AG09309 (cell line): ENCODE measurements around the gene CLEC7A.

Experiments used
- DNase-seq: peaks from one replicate; pipeline ENCODE4 v3.0.0-alpha.2; 2010; ENCODE audit warnings: low read depth
- H3K4me3 ChIP-seq: 2 replicates; pipeline ENCODE4 v1.5.1; 2011; ENCODE audit warnings: mild to moderate bottlenecking, low read depth, low read length, moderate library complexity; ENCODE audit not compliant: control insufficient read depth
- CTCF ChIP-seq: IDR thresholded peaks from 2 replicates; pipeline ENCODE4 v1.5.1; 2011; ENCODE audit warnings: mild to moderate bottlenecking, low read depth, low read length, inconsistent platforms; ENCODE audit not compliant: insufficient read depth, control insufficient read depth; ENCODE audit errors: missing control alignments

The CLEC7A gene

DNA sequence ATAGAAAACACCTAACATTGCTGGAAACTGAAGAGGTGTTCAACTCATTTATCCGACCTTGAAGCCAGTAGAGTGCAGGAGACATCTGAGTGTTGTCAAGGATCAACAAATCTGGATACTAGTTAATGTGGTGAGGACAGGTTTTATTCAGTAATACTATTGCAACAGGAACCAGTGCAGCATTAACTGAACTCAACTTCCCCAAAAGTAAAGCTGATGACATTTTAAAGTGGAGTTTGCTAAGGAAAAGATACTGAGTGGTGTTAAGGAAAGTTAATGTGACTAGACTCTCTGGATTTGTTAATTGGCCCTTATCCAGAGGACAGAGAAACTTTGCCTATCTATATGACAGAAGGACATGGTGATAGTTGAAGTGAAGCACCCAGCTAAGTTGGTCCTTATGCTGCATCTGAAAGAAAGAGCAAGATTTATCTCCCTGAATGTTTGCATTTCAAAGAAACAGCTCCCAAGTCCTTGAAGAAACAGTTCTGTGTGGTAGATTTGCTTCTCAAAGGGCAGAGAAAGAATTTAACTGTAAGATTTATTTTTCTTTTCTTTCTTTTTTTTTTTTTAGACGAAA, 1.2 kb upstream of the CLEC7A start:
- no peak overlapping the region for H3K4me3 ChIP-seq
- TF ChIP-seq CTCF, result no peak
- no peak for DNase-seq

- TF ChIP-seq CTCF, result no peak
- DNase-seq, result no peak
- H3K4me3 ChIP-seq, result no peak overlapping the region
These were observed 1.3 kb downstream of the CLEC7A start for GRCh38 chr12:10128687-10129086.

- H3K4me3 ChIP-seq, result no peak overlapping the region
These were observed 3.6 kb downstream of the CLEC7A start for GRCh38 chr12:10126413-10126812.

GRCh38 chr12:10122689-10123088, 7.3 kb downstream of the CLEC7A start:
- TF ChIP-seq CTCF, result no peak
- DNase-seq, result no peak
- no peak overlapping the region for H3K4me3 ChIP-seq

More at GRCh38 chr12:10126413-10126812, 3.6 kb downstream of the CLEC7A start:
- DNase-seq, result no peak
- no peak for TF ChIP-seq CTCF

- no peak overlapping the region for H3K4me3 ChIP-seq
- no peak for DNase-seq
- TF ChIP-seq CTCF, result no peak
These were observed 8.7 kb downstream of the CLEC7A start for GRCh38 chr12:10121278-10121677.

DNA sequence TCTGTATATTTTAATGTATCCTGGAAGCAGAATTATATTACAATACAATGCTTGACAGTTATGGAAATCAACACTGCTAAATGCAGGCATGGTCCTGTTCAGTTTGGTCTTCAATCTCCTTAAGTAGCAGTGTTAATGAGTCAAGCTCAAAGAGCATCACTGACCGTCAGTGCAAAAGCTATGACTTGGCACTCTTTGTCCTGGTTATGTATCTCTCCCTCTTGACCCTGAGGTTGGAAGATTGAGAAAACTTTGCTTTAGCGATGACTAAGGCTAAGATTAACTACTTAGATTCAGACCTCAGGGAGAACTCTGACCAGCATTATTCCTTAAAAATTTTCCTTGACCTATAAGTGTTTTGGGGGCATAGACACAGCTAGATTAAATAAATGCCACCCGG, 10.9 kb downstream of the CLEC7A start:
- no peak overlapping the region for H3K4me3 ChIP-seq
- DNase-seq, result no peak
- TF ChIP-seq CTCF, result no peak

DNA sequence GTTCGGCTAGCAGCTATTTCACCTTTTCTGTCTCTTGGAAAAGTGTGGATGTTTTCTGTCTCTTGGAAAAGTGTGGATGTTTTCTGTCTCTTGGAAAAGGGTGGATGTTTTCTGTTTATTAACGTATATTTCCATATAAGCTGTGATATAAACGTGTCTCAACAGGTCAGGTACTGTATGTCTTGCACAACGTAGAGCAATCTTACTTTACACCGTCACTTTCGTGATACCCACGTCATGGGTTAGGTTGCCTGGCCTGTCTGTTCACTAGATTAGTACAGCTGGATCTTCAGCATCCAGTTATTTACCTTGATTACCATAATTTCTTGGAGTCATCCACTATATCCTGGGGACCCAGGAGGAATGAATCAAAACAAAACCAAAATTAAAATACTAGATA, 14.1 kb downstream of the CLEC7A start:
- no peak overlapping the region for H3K4me3 ChIP-seq
- TF ChIP-seq CTCF, result no peak
- no peak for DNase-seq
